Subcutaneous adipose tissue (tissue), 4 donors: ENCODE results near the gene CPTP. TPM values are rescaled to one million over a fixed set of nuclear protein-coding genes. Genes with fewer than 3 reads are reported as not detected.

ENCODE experiments used
- CTCF ChIP-seq: fragments of 450-650 bp; IDR thresholded peaks from one replicate; pipeline ENCODE4 v1.5.1; 2016; ENCODE audit warnings: low read depth, mild to moderate bottlenecking, control low read depth, antibody characterized with exemption, moderate library complexity
- total RNA-seq, 4 donors: library from RNA; depleted of rRNA; stranded (reverse); fragments of >200 nt; gene quantifications; one replicate each; pipeline ENCODE4 v1.1.0, GENCODE V29; 2016

The CPTP gene
- total RNA-seq, 4 donors from 2014 or later: 4.9 to 33.0 (median 9.4) TPM

DNA sequence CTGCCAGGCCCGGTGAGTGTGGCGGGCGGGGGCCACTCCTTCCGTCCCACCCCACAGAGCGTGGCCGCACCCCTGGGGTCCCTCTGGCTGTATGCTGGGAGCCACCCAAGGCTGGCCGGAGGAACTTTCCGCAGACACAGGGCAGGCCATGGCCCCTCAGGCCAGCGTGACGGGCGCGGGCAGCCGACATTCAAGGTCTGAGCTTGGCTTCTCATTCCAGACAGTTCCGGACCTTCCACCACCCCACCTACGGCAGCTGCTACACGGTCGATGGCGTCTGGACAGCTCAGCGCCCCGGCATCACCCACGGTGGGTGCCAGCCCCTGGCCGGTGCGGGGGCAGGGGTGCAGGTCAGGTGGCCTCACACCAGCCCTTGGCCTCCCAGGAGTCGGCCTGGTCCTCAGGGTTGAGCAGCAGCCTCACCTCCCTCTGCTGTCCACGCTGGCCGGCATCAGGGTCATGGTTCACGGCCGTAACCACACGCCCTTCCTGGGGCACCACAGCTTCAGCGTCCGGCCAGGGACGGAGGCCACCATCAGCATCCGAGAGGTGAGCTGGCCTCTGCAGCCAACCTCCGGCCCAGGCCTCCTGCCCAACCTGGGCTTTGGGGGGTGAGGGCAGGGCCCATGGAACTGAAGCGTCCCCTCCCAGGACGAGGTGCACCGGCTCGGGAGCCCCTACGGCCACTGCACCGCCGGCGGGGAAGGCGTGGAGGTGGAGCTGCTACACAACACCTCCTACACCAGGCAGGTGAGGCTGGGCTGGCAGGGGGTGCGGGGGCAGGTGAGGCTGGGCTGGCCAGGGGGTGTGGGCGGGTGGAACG is 37.1 kb upstream of the CPTP start:
- no peak for TF ChIP-seq CTCF

- no peak for TF ChIP-seq CTCF
These were observed 34.3 kb upstream of the CPTP start for GRCh38 chr1:1290238-1290731.

- no peak for TF ChIP-seq CTCF
These were observed 33.5 kb upstream of the CPTP start for GRCh38 chr1:1291023-1291528.

DNA sequence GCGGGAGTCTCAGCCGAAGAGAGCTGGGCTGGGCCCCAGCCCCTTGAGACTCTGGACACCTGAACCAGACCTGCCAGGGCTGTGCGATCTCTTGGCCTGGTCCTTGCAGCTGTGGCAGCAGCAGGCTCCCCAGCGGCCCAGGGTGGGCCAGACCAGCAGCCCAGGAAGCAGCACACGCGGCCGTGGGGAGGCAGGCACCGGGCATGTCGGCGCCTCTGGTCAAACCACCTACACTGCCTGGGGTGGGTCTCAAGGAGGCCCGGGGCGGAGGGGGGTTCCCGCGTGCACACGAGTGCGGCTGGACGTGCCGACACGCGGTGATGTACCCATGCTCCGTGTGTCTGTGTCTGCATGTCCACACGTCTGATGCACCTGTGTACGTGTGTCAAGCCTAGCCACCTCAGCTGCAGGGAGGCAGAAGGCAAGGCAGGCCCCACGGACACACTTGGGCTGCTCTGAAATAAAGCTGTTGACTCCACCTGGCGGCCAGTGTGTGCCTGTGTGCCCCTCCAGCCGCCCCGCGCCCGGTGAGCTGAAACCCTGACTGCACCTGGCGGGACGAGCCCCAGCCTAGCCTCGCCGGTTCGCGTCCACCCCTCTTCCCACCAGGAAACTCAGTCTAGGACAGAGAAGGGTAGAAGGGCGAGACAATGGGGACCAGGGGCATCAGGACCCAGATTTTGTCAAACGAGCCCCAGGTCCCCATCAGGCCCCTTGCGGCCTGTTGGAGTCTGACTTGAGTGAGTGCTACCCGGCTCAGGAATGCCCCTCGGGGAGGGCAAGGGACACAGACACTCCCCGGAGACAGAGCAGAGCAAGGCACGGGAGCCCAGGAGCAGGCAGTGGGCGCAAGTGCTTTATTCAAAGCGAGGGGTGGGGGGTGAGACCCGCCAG is 32.8 kb upstream of the CPTP start:
- TF ChIP-seq CTCF: no peak

DNA sequence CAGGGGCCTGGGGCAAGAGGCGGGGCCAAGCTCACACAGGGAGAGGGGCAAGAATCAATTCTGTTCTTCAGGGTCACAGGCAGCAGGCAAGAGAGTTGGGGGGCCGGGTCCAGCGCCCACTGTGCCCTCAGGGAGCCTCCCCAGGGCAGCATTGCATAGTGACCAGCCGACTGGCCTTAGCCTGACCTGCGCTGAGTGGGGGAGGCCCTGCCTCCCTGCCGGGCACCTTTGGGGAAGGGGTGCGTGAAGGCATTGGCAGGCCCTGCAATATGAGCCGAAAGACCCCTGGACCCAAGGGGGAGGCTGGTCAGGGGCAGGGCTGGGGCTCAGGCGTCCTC is 32.2 kb upstream of the CPTP start:
- no peak for TF ChIP-seq CTCF

DNA sequence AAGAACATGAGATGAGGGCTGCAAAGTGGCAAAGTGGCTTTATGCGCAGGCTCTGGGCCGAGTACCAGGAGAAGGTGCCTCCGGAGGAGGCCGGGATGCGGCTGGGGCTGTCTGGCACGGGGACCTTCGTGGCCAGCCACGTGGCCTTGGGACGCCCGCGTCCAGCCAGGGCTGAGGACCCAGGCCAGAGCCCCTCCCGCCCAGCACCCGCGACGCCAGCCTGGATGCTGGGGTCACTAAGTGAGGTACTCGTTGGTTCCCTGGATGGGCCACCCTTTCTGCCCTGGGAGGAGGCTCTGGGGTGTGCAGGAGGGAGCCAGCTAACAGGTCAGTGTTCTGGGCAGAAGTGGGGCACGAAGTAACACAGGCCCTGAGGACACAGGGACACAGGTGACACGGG is 31.8 kb upstream of the CPTP start:
- no peak for TF ChIP-seq CTCF
